IMR-90 (cell line): ENCODE results near the gene PAPPA.

Experiments used
- MAZ ChIP-seq: IDR thresholded peaks from 2 replicates; pipeline ENCODE4 v1.6.1; 2012; ENCODE audit warnings: low read depth, mild to moderate bottlenecking, low read length, improper control_type of control experiment, moderate library complexity, borderline replicate concordance
- MXI1 ChIP-seq: IDR thresholded peaks from 2 replicates; pipeline ENCODE4 v1.6.1; 2012; ENCODE audit warnings: low read depth, mild to moderate bottlenecking, low read length, moderate library complexity, borderline replicate concordance
- POLR2A ChIP-seq: IDR thresholded peaks from 2 replicates; pipeline ENCODE4 v1.6.1; 2012; ENCODE audit warnings: mild to moderate bottlenecking, low read depth, low read length
- RAD21 ChIP-seq: IDR thresholded peaks from 2 replicates; pipeline ENCODE4 v1.6.1; 2012; ENCODE audit warnings: low read length, improper control_type of control experiment
- RCOR1 ChIP-seq: IDR thresholded peaks from 2 replicates; pipeline ENCODE4 v1.6.1; 2012; ENCODE audit warnings: mild to moderate bottlenecking, low read length, improper control_type of control experiment; ENCODE audit not compliant: insufficient replicate concordance
- RFX5 ChIP-seq: IDR thresholded peaks from 2 replicates; pipeline ENCODE4 v1.8.0; 2012; ENCODE audit warnings: low read depth, mild to moderate bottlenecking, low read length, moderate library complexity
- USF2 ChIP-seq: fragments of 150-350 bp; IDR thresholded peaks from 2 replicates; pipeline ENCODE4 v1.6.1; 2017; ENCODE audit warnings: mild to moderate bottlenecking, antibody characterized with exemption, low read length, low read depth
- TF ChIP-seq, protein P1 (sequence below): conservative IDR thresholded peaks from 2 replicates; pipeline ENCODE4 v1.5.1; 2012; ENCODE audit warnings: mild to moderate bottlenecking, low read depth, low read length, improper control_type of control experiment

DNA sequence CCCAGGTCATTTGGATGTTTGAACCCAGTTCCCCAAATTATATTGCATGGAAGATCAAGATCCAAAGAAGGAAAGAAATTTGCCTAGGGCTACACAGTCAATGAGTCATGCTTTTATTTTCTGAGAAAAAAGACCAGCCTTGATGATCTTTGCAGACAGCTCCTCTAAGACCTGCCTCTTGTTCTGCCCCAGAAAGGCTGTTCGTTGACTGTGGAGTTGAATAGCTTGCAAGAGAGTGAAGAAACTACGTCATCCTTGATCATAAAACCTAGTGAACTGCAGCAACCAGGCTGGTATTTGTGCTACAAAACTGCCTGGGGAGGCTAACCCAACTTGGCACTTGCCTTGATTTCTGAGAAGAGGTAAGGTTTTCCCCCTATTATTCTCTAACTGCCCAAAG, 263.9 kb downstream of the PAPPA start:
- TF ChIP-seq MAZ, result no peak
- TF ChIP-seq, protein P1, sequence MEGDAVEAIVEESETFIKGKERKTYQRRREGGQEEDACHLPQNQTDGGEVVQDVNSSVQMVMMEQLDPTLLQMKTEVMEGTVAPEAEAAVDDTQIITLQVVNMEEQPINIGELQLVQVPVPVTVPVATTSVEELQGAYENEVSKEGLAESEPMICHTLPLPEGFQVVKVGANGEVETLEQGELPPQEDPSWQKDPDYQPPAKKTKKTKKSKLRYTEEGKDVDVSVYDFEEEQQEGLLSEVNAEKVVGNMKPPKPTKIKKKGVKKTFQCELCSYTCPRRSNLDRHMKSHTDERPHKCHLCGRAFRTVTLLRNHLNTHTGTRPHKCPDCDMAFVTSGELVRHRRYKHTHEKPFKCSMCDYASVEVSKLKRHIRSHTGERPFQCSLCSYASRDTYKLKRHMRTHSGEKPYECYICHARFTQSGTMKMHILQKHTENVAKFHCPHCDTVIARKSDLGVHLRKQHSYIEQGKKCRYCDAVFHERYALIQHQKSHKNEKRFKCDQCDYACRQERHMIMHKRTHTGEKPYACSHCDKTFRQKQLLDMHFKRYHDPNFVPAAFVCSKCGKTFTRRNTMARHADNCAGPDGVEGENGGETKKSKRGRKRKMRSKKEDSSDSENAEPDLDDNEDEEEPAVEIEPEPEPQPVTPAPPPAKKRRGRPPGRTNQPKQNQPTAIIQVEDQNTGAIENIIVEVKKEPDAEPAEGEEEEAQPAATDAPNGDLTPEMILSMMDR, result no peak
- TF ChIP-seq MXI1, result no peak
- TF ChIP-seq RAD21, result no peak
- TF ChIP-seq USF2, result no peak
- TF ChIP-seq POLR2A, result no peak
- TF ChIP-seq RCOR1, result no peak
- TF ChIP-seq RFX5, result no peak
